ENCODE data around the gene MAP2K7. TPM values are rescaled to one million over a fixed set of nuclear protein-coding genes. Genes with fewer than 3 reads are reported as not detected.

MAP2K7 gene
- total RNA-seq, 4 donors from 2014 or later, result 13.9 to 23.4 (median 17.9) TPM

- Histone ChIP-seq H3K4me3 (no peak overlapping the region), H3K27me3 (no peaks in the 10 kb centered on the region), H3K27ac (peak overlapping the region in 3 of 4 donors; percentile 94 to 97 (median 94)), H3K4me1 (peaks cover 11 to 61% (median 38%) of the 10 kb centered on the region in 3 donors), H3K9me3 (no peaks in the 10 kb centered on the region), H3K36me3 (peaks cover 0 to 75% of the 10 kb centered on the region in 2 donors)
- 83 to 90% methylated on average over 2 to 7 of the region's 32 CpGs for WGBS, 2 donors (ENCODE audit: low coverage in 1 of 2)
- ATAC-seq, result no peak
- TF ChIP-seq POLR2A (IDR thresholded peaks at IDR 0.05), result no peak
Observed at GRCh38 chr19:7932276-7932929, 28.7 kb downstream of the MAP2K7 start.

GRCh38 chr19:7932930-7933300 is 29.2 kb downstream of the MAP2K7 start:
- H3K27me3 ChIP-seq, result no peaks in the 10 kb centered on the region
- ATAC-seq, result no peak
- no peak for TF ChIP-seq POLR2AphosphoS5 (IDR thresholded peaks at IDR 0.05)
- H3K4me3 ChIP-seq, result no peak overlapping the region
- peaks cover 6 to 56% (median 32%) of the 10 kb centered on the region in 3 donors for H3K4me1 ChIP-seq
- no CpG with 5 or more reads among the region's 10 CpGs for WGBS, 2 donors (ENCODE audit: low coverage in 1 of 2)
- peaks cover 0 to 80% of the 10 kb centered on the region in 2 donors for H3K36me3 ChIP-seq
- H3K27ac ChIP-seq, result peak overlapping the region in 3 of 4 donors; percentile 94 to 97 (median 94)
- H3K9me3 ChIP-seq, result no peaks in the 10 kb centered on the region

- no peaks in the 10 kb centered on the region for H3K9me3 ChIP-seq
- WGBS, 2 donors (ENCODE audit: low coverage in 1 of 2), result 80 to 88% methylated on average over 3 of the region's 14 CpGs
- no peak overlapping the region for H3K4me3 ChIP-seq
- peaks cover 0 to 85% of the 10 kb centered on the region in 2 donors for H3K36me3 ChIP-seq
- H3K27ac ChIP-seq, result peak overlapping the region in 3 of 4 donors; percentile 94 to 97 (median 94)
- TF ChIP-seq EP300 (IDR thresholded peaks at IDR 0.05), result no peak
- peak in 1 of 4 experiments; percentile 34 for TF ChIP-seq CTCF (IDR thresholded peaks at IDR 0.05)
- H3K27me3 ChIP-seq, result no peaks in the 10 kb centered on the region
- no peak for ATAC-seq
- H3K4me1 ChIP-seq, result peaks cover 3 to 56% (median 27%) of the 10 kb centered on the region in 3 donors
Observed at GRCh38 chr19:7933411-7933810, 29.7 kb downstream of the MAP2K7 start.

- H3K27ac ChIP-seq, result peak overlapping the region in 3 of 4 donors; percentile 94 to 97 (median 94)
- no peak overlapping the region for H3K4me3 ChIP-seq
- ATAC-seq, result no peak
- no peak for TF ChIP-seq POLR2AphosphoS5 (IDR thresholded peaks at IDR 0.05)
- no peak for TF ChIP-seq POLR2A (IDR thresholded peaks at IDR 0.05)
- 92 to 96% methylated on average over 5 to 7 of the region's 55 CpGs for WGBS, 2 donors (ENCODE audit: low coverage in 1 of 2)
- peaks cover 0 to 92% of the 10 kb centered on the region in 2 donors for H3K36me3 ChIP-seq
- no peaks in the 10 kb centered on the region for H3K9me3 ChIP-seq
- H3K4me1 ChIP-seq, result peaks cover 3 to 57% (median 26%) of the 10 kb centered on the region in 3 donors
- H3K27me3 ChIP-seq, result no peaks in the 10 kb centered on the region
Observed at GRCh38 chr19:7933828-7934725, 30.4 kb downstream of the MAP2K7 start.

GRCh38 chr19:7934766-7935165 is 31.1 kb downstream of the MAP2K7 start:
- Histone ChIP-seq H3K4me1 (peaks cover 0 to 57% (median 21%) of the 10 kb centered on the region in 3 donors), H3K36me3 (peaks cover 0 to 99% of the 10 kb centered on the region in 2 donors), H3K27me3 (no peaks in the 10 kb centered on the region), H3K9me3 (no peaks in the 10 kb centered on the region), H3K4me3 (no peak overlapping the region), H3K27ac (peak overlapping the region in 2 of 4 donors; percentile 94 to 97)
- ATAC-seq, result no peak
- TF ChIP-seq POLR2AphosphoS5 (IDR thresholded peaks at IDR 0.05), result no peak
- no peak for TF ChIP-seq CTCF (IDR thresholded peaks at IDR 0.05)
- no peak for TF ChIP-seq EP300 (IDR thresholded peaks at IDR 0.05)
- no peak for TF ChIP-seq POLR2A (IDR thresholded peaks at IDR 0.05)
- 85 to 90% methylated on average over 11 to 16 of the region's 21 CpGs for WGBS, 2 donors (ENCODE audit: low coverage in 1 of 2)

GRCh38 chr19:7940841-7941240 is 37.2 kb downstream of the MAP2K7 start:
- TF ChIP-seq EP300 (IDR thresholded peaks at IDR 0.05) (no peak), CTCF (IDR thresholded peaks at IDR 0.05) (no peak), POLR2A (IDR thresholded peaks at IDR 0.05) (no peak)
- Histone ChIP-seq H3K27me3 (no peaks in the 10 kb centered on the region), H3K9me3 (no peaks in the 10 kb centered on the region), H3K4me1 (peaks cover 0 to 77% (median 18%) of the 10 kb centered on the region in 3 donors), H3K36me3 (peaks cover 0 to 58% of the 10 kb centered on the region in 2 donors), H3K4me3 (no peak overlapping the region), H3K27ac (no peak overlapping the region)
- WGBS, 2 donors (ENCODE audit: low coverage in 1 of 2), result 70 to 86% methylated on average over 2 to 7 of the region's 13 CpGs
- ATAC-seq, result no peak

Measured in gastroesophageal sphincter (tissue), 4 donors.